Esophagus squamous epithelium (tissue), 4 donors: ENCODE data around the gene KAZN.

ENCODE experiments used
- CTCF ChIP-seq, 6 experiments: fragments of 450-650 bp in 4 of 6; fragments of 200-600 bp in 2 of 6; sonication (generic) in 2 of 6; IDR thresholded peaks; one replicate each; pipeline ENCODE4 v1.5.1; 2016 to 2019; ENCODE audit warnings: antibody characterized with exemption in 6 of 6, mild to moderate bottlenecking in 4 of 6, moderate library complexity in 4 of 6
- POLR2A ChIP-seq, 4 donors: fragments of 450-650 bp; IDR thresholded peaks; one replicate each; pipeline ENCODE4 v1.6.1; 2017; ENCODE audit warnings: antibody characterized with exemption in 4 of 4, mild to moderate bottlenecking in 4 of 4, moderate library complexity in 3 of 4

GRCh38 chr1:14598498-14599182, at the start of gene KAZN:
- TF ChIP-seq CTCF (IDR thresholded peaks at IDR 0.05) = peak in 3 of 6 experiments; percentile 7 to 34 (median 10)
- no peak for TF ChIP-seq POLR2A (IDR thresholded peaks at IDR 0.05)
